Activated gamma-delta T cell (primary cell): ENCODE measurements around the gene HIF1AN.

ENCODE experiments used
- DNase-seq: peaks from one replicate; lab custom pipeline; 2025; lab: John Stamatoyannopoulos, UW

Gene HIF1AN

DNA sequence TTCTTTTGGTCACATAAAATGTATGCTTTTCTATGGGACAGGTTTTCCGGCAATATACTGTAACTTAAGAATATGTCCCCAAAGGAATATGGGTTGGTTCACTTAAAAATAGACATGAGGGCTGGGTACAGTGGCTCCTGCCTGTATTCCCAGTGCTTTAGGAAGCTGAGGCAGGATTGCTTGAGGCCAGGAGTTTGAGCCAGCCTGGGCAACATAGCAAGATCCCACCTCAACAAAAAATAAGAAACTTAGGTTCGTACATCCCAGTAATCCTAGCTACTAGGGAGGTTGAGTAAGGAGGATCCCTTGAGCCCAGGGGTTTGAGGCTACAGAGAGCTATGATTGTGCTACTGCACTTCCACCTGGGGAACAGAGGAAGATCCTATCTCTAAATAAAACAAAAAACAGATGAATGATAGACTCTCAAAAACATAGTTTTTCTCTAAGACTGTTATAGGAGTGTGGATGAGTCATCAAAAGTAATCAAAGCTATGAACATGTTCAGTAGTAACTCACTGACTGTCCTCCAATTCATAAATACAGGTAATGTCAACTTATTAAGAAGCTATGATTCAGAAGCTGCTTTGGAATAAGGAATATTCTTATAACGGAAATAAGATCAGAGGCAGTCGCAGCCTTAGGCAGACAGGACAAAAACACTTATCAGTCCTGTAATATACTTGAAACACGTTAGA lies 13.5 kb upstream of the HIF1AN start:
- no peak for DNase-seq

DNA sequence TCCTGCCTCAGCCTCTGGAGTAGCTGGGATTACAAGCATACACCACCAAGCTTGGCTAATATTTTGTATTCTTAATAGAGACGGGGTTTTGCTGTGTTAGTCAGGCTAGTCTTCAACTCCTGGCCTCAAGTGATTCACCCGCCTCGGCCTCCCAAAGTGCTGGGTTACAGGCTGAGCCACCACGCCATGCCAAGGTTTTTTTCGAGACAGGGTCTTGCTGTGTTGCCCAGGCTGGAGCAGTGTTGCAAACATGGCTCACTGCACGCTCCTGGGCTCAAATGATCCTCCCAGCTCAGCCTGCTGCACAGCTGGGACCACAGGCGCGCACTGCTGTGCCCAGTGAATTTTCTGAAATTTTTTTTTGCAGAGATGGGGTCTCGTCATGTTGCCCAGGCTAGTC lies 12.8 kb upstream of the HIF1AN start:
- DNase-seq = no peak

- no peak for DNase-seq
Observed at GRCh38 chr10:100524206-100524605, 11.5 kb upstream of the HIF1AN start.

GRCh38 chr10:100524638-100525037 lies 11.1 kb upstream of the HIF1AN start:
- no peak for DNase-seq

GRCh38 chr10:100528123-100528886 lies 7.4 kb upstream of the HIF1AN start:
- no peak for DNase-seq

- no peak for DNase-seq
Observed at GRCh38 chr10:100528921-100529474, 6.7 kb upstream of the HIF1AN start.

DNA sequence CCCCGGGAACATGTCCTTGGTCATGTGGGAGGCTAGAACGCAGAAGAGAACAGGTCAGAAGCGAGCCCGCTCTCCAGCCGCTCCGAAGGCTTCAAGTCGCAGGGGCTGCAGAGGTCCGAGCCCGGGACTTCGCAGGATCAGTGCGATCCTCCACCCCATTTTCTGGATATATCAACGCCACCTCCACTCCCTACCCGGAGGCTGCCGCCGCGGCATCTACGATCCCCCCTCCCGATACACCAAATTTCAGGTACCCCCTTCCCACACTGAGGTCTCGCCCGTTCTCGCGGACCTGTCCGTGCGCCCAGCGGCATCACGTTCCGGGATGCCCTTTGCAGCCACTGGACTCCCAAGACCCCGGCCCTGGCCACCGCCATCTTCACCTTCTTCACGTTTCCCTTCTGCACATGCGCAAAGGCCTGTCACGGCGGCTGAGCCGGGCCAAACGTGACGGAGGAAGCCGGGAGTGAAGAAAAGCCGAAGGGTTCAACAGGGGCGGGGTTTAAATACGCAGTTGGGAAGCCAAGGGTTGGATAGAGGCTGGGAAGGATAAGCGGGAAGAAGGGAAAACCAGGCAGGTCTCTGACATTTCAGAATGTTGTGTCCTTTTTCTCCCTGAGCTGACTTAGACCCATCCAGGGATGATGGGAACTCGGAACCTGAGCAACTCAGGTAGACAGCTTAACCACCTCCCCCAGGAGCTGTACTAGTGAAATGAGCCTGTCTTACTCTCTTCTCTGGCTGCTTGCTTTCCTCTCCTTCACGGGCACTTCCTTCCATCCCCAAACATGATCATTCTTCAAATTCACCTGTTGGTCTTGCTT lies 6.1 kb upstream of the HIF1AN start, which contains the start of gene NDUFB8:
Gene NDUFB8 (minus strand): TSS at position 397 of the 824 bp plus-strand sequence. CDS start 20 bp downstream, at position 377.
- DNase-seq = peak; percentile 60

DNA sequence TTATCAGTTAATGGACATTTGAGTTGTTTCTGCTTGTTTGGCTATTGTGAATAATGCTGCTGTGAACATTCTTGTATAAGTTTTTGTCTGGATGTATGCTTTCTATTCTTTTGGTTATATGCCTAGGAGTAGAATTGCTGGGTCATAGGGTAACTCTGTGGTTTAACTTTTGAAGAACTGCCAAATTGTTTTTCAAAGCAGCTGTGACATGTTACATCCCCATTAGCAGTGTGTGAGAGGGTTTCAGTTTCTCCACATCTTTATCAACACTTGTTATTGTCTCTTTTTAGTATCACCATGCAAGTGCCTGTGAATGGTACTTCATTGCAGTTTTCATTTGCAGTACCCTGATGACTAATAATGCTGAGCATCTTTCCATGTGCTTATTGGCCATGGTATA lies 4.0 kb upstream of the HIF1AN start:
- no peak for DNase-seq

GRCh38 chr10:100534726-100535125 lies 1.0 kb upstream of the HIF1AN start:
- DNase-seq = no peak

- no peak for DNase-seq
Observed at GRCh38 chr10:100535338-100535714, 417 bp upstream of the HIF1AN start.

DNA sequence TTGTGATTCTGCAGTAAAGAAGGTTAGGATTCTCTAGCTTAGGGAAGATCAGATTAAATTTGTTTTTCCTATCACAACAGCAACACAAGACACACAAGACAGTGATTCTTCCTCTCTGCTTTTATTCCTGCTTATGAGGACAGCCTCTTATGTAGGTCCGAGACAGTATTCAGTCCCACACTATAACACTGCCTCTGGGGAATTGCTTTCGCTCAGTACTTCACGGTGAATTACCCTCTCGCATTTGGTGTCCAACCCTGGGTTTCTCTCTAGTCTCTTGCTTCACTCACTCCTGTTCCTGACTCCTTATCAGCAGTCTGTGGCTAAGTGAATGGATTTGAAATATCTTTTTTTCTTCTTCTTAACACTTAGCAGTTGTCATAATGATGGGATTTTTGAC lies 1.7 kb downstream of the HIF1AN start:
- no peak for DNase-seq

GRCh38 chr10:100544950-100545349 lies 9.2 kb downstream of the HIF1AN start:
- DNase-seq = no peak

DNA sequence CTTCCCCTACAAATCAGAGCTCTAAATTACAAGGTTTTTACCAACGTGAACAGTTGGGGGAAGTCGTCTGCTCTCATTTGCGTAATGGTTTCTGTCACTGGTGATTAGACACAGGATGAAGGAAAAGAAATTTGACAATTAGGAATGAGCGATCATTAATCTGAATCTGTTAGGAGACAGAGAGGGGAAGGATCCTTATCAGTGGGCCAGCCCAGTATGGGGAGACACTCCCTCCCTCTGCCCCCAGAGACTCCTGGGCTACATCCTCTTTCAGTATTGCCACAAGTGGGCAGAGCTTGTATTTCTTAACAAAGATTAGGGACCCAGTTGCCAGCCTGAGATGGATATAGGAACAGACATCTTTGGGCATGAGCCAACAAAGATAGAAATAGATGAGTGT lies 15.5 kb downstream of the HIF1AN start:
- no peak for DNase-seq

- no peak for DNase-seq
Observed at GRCh38 chr10:100551738-100552137, 16.0 kb downstream of the HIF1AN start.

GRCh38 chr10:100553929-100554328 lies 18.2 kb downstream of the HIF1AN start:
- DNase-seq = no peak

DNA sequence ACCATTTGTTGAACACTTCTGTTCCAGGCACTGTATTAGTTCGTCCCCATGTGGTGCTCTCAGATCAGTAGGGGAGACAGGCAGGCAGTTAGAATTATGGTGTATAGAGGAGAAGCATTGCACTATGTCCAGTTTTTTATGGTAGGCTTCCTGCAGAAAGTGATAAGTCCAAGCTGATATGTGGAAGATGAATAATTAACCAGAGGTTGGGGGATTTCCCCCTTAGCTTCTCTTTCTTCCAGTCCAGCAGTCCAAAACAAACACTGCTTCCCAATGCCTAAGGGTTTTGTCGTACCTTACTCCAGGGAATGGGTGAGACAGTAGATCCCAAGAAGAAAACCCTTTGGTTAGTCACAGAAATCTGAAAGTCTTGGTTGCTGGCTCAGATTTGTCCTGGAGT lies 19.2 kb downstream of the HIF1AN start:
- DNase-seq = no peak

DNA sequence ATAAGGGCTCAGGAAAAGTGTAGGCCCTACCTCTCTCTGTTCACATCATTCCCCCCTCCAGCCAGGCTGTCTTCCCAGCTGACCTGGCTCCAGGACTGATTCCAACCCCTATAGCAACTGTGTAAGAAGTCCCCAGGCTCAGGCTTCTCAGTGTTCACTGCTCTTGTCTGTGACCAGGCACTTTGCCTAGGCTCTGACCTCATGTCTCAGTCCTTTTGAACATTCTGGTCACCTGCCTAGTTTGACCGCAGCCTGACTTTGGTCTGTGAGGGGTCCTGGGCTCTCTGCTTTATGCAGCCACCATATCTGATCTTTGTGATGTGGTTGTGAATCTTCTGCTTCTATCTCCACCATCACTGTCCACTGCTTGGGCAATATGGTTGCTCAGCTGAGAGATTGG lies 24.5 kb downstream of the HIF1AN start:
- DNase-seq = no peak

GRCh38 chr10:100561005-100561404 lies 25.3 kb downstream of the HIF1AN start:
- DNase-seq = no peak

- peak; percentile 43 for DNase-seq
Observed at GRCh38 chr10:100562008-100562672, 26.4 kb downstream of the HIF1AN start.

GRCh38 chr10:100565206-100565985 lies 29.7 kb downstream of the HIF1AN start:
- no peak for DNase-seq

- no peak for DNase-seq
Observed at GRCh38 chr10:100566561-100566960, 30.8 kb downstream of the HIF1AN start.
